Activated T-cell treated with anti-CD3 and anti-CD28 coated beads, Interleukin-2, amount 50 U/mL, for 1 hour (primary cell): ENCODE results near the gene BYSL.
A peak's percentile ranks its signal among the peaks of the same experiment; 100 is the strongest.

Experiments
- DNase-seq: peaks from one replicate; pipeline ENCODE4 v3.0.0-alpha.2; 2020

The BYSL gene

GRCh38 chr6:41920921-41921711 is at the start of gene BYSL, which contains the start of gene MED20:
Gene BYSL (plus strand): TSS chr6:41921499. CDS start chr6:41921563, 64 bp downstream.
Gene MED20 (minus strand): TSS chr6:41921139. CDS start chr6:41921018, 121 bp downstream.
- DNase-seq, result peak; percentile 96

GRCh38 chr6:41871691-41872090 is 49.6 kb upstream of the BYSL start:
- no peak for DNase-seq

- DNase-seq, result no peak
Observed at GRCh38 chr6:41872147-41872546, 49.2 kb upstream of the BYSL start.

GRCh38 chr6:41874741-41875140 is 46.6 kb upstream of the BYSL start:
- no peak for DNase-seq

- no peak for DNase-seq
Observed at GRCh38 chr6:41877051-41877680, 44.1 kb upstream of the BYSL start.

- DNase-seq, result no peak
Observed at GRCh38 chr6:41878246-41878645, 43.1 kb upstream of the BYSL start.

GRCh38 chr6:41878961-41879405 is 42.3 kb upstream of the BYSL start:
- no peak for DNase-seq

- no peak for DNase-seq
Observed at GRCh38 chr6:41881506-41881905, 39.8 kb upstream of the BYSL start.

GRCh38 chr6:41884957-41885356 is 36.3 kb upstream of the BYSL start:
- DNase-seq, result no peak

GRCh38 chr6:41885930-41886329 is 35.4 kb upstream of the BYSL start:
- no peak for DNase-seq

GRCh38 chr6:41887331-41887751 is 34.0 kb upstream of the BYSL start:
- DNase-seq, result no peak

GRCh38 chr6:41892921-41893564 is 28.3 kb upstream of the BYSL start:
- no peak for DNase-seq

GRCh38 chr6:41894366-41895299 is 26.7 kb upstream of the BYSL start:
- DNase-seq, result peak; percentile 22

- peak; percentile 93 for DNase-seq
Observed at GRCh38 chr6:41895300-41896233, 25.7 kb upstream of the BYSL start, which contains the start of gene USP49. Gene USP49 (minus strand): TSS chr6:41895375. CDS start chr6:41806983, 88,392 bp downstream.

GRCh38 chr6:41896281-41896680 is 25.0 kb upstream of the BYSL start:
- DNase-seq, result no peak

GRCh38 chr6:41900861-41901260 is 20.4 kb upstream of the BYSL start:
- DNase-seq, result no peak

- DNase-seq, result peak; percentile 45
Observed at GRCh38 chr6:41901882-41902519, 19.3 kb upstream of the BYSL start.

GRCh38 chr6:41909727-41910126 is 11.6 kb upstream of the BYSL start:
- no peak for DNase-seq

GRCh38 chr6:41914343-41914742 is 7.0 kb upstream of the BYSL start:
- no peak for DNase-seq

GRCh38 chr6:41914869-41915530 is 6.3 kb upstream of the BYSL start:
- DNase-seq, result no peak
